ENCODE data around the gene VAV3. TPM values are rescaled to one million over a fixed set of nuclear protein-coding genes. Genes with fewer than 3 reads are reported as not detected.
A peak's percentile ranks its signal among the peaks of the same experiment; 100 is the strongest.
"Not testable (repeated sequence)": the region's sequence is repeated elsewhere in the genome, so short reads cannot be mapped to it uniquely, and the experiment has no call there.

Gene VAV3
- polyA plus RNA-seq, 1 donor, result 4.5 TPM

- no peak for DNase-seq
These were observed 286.0 kb downstream of the VAV3 start for GRCh38 chr1:107678993-107679392.

DNA sequence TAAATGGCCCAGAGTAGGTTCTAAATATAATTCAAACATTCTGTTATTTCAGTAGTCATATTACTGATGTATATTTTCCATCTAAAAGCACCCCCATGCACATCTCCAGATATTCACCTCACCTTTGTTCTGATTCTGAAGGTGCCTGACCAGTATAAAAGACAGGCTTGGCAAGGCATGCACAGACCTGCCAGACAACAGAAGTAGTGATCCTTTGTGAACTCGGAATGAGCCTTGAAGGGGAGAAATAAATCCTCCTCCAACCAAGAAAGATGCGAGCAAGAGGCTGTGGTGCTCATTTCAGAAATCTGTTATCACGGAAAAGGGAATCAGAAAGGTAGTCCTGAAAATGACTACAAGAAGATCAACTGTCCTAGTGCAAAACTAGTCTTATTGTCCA, 287.3 kb downstream of the VAV3 start:
- no peak for DNase-seq

GRCh38 chr1:107674486-107674885, 290.5 kb downstream of the VAV3 start:
- no peak for DNase-seq

GRCh38 chr1:107673006-107673405, 292.0 kb downstream of the VAV3 start:
- no peak for DNase-seq

- DNase-seq, result no peak
These were observed 294.5 kb downstream of the VAV3 start for GRCh38 chr1:107670397-107671040.

GRCh38 chr1:107669996-107670395, 295.0 kb downstream of the VAV3 start:
- peak; percentile 7 for DNase-seq

DNA sequence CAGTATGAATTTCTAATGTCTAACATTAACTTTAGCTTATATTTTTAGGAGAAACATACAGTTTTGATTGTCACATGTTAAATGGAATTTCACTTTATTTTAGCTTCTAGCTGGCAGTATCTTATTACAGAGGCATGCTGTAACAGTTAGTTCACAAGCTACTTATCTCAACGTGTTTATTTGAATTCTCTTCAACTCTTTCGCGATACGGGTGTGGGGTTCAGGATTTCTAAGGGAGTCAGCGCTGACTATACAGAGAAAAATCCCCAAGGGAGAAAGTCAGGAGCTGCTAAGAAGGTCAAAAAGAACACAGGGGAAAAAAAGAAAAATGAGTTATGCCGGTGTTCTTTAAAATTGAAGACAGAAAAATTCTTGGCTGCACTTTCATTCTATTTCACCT, 296.2 kb downstream of the VAV3 start:
- no peak for DNase-seq

- DNase-seq, result no peak
These were observed 298.5 kb downstream of the VAV3 start for GRCh38 chr1:107666493-107666892.

DNA sequence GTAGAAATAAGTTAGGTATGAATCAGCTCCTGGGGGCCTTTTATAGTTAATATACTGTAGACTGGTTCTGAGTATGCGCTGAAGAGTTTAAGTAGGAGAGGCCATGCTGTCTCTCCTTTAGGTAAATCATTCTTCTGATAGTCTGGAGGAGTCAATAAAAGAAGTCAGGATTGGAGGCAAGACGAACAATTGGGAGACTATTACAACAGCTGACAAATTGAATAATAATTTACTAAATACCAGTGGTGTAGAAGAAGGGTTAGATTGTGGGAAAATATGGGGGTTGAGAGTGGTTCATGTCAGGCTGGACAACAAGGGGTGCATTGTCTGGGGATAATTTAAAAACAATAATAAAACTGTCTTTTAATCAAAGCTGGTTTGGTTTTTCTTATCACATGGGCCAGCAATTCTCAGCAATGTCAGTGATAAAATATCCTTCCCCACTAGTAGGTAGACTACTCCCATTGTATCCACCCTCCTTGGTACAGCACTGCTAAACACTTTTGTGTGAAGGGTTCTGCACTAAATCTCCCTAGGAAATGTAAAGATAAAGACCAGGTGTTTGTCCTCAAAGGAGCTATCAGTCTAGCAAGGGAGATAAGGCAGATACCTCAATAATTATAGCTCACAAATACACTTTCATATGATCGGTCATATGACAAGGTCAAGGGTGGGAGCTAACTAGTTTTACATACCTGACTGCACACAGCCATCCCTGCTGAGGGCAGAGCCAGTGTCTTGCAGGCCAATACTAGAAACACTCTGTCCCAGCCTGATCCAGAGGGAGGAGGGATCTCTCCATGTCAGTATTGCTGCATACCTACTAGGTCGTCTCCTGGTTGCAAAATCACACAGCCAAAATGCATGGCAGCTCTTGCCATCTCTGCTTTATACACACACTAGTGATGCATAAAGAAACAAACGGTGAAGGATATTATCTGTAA, 299.7 kb downstream of the VAV3 start:
- DNase-seq, result no peak

DNA sequence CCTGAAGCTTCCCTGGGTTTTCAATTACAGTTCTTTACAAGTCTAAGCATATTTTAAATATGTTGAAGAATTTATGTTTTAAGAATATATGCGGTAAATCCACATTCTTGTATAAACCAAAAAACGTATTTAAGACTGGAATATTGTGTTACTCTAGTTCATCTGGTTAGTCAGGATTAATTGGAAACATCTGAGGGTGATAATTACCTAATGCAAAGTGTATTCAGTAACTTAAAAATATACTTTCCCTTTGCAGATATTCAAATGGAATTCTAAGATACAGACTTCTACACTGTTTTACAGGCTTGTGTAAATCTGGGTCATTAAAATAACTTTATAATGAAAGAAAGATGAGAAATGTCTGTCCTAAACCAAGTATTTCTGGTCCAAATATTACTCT, 302.0 kb downstream of the VAV3 start:
- DNase-seq, result no peak

- DNase-seq, result no peak
These were observed 303.8 kb downstream of the VAV3 start for GRCh38 chr1:107661158-107661557.

- no peak for DNase-seq
These were observed 305.0 kb downstream of the VAV3 start for GRCh38 chr1:107659961-107660360.

- DNase-seq, result no peak
These were observed 307.6 kb downstream of the VAV3 start for GRCh38 chr1:107657356-107657755.

- DNase-seq, result no peak
These were observed 311.2 kb downstream of the VAV3 start for GRCh38 chr1:107653765-107654164.

DNA sequence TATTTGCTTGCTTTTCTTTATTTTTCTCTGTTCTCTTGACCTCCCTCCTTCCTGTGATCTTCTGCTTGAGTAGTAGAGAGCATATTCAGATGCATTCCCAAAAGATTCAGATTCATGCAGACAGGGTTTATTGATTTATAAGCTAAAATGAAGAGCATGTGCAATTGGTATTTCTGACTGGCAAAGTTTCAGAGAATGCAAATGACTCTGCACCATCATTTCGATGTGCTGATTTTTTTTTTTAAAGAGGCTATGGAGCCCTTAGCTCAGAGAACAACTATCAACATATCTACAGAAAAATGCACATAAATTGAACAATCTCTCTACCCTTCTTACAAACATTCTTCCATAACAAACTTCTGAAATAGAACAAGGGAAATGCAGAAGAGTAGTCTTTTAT, 312.0 kb downstream of the VAV3 start:
- DNase-seq, result no peak

GRCh38 chr1:107650825-107651224, 314.2 kb downstream of the VAV3 start:
- DNase-seq, result not testable (repeated sequence)

GRCh38 chr1:107649023-107649422, 316.0 kb downstream of the VAV3 start:
- no peak for DNase-seq

GRCh38 chr1:107648071-107648470, 316.9 kb downstream of the VAV3 start:
- DNase-seq, result no peak

DNA sequence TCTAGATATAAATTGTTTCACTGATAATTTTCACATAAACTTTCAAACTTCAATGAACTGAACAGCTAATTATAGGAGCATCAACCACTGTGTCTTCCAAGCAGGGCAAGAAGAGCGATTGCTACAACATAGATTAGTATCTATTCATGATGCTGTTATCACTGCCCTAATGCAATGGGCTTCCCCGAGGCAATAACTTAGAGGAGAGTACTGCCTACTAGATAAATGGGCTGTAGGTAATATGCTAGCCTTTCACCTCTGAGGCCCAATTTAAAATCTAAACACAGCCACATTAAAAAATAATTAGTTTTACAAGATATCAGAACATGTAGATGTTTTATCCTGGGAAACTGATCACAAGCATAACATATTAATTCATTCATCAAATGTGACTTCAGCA, 318.0 kb downstream of the VAV3 start:
- DNase-seq, result no peak

GRCh38 chr1:107643766-107644165, 321.2 kb downstream of the VAV3 start:
- DNase-seq, result no peak

DNA sequence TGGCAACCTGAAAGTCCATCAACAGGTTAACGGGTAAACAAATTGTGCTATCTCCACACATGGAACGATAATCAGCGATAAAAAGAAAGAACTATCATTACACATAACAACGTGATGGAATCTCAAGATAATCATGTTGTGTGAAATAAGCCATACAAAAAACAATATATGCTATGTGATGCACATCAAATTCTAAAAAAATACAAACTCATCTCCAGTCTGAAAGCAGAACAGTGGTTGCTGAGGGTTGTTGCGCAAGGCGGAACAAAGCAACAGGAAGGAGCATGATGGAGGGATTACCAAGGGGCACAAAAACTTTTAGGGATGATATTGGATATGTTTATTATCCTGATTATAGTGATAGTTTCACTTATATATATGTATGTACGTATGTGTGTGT, 324.8 kb downstream of the VAV3 start:
- no peak for DNase-seq

- no peak for DNase-seq
These were observed 327.9 kb downstream of the VAV3 start for GRCh38 chr1:107637101-107637500.

DNA sequence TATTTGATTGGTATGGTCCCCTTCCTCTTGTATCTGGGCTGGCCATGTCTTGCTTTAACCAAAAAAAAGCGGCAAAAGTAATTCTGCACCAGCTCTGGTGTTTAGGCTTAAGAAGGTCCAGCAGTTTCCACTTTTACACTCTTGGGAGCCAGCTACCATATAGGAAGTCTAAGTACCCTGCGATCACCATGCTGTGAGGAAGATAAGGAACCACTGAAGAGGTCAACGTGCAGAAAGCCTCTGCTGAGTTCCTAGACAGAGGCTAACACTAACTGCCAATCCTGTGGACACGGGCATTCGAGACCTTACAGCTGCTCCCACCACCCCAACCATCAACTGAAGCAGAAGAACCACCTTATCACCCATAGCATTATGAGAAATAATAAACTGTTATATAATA, 331.4 kb downstream of the VAV3 start:
- no peak for DNase-seq

Data from hindlimb muscle (tissue), 1 donor.